RWPE2 (cell line): ENCODE results near the gene OR51E2.

ENCODE experiments used
- ATAC-seq: fragments of 200-7000 bp; cut with Tn5 transposase; 3 replicates; pipeline ENCODE4 v1.9.1; 2021; ENCODE audit warnings: low read depth
- DNase-seq: peaks from one replicate; pipeline ENCODE4 v3.0.0-alpha.2; 2020; ENCODE audit warnings: low spot score
- H3K27ac ChIP-seq: fragments of 450-650 bp; 2 replicates; pipeline ENCODE4 v1.5.1; 2017; ENCODE audit warnings: mild to moderate bottlenecking; ENCODE audit not compliant: poor library complexity, severe bottlenecking
- H3K27me3 ChIP-seq: fragments of 250-450 bp; sonication (Bioruptor Pico); 2 replicates; pipeline ENCODE4 v1.5.1; 2021; ENCODE audit warnings: mild to moderate bottlenecking, moderate library complexity; ENCODE audit not compliant: insufficient read depth, poor library complexity, severe bottlenecking
- H3K36me3 ChIP-seq: fragments of 250-450 bp; sonication (Bioruptor Pico); 2 replicates; pipeline ENCODE4 v1.5.1; 2020; ENCODE audit warnings: low read depth, mild to moderate bottlenecking, moderate library complexity
- H3K4me1 ChIP-seq: fragments of 250-450 bp; sonication (Bioruptor Pico); 2 replicates; pipeline ENCODE4 v1.5.1; 2021; ENCODE audit warnings: mild to moderate bottlenecking, moderate library complexity; ENCODE audit not compliant: insufficient read depth, poor library complexity, severe bottlenecking
- H3K4me3 ChIP-seq: fragments of 250-450 bp; sonication (Bioruptor Pico); 2 replicates; pipeline ENCODE4 v1.5.1; 2021; ENCODE audit warnings: mild to moderate bottlenecking, moderate library complexity; ENCODE audit not compliant: severe bottlenecking
- H3K9me3 ChIP-seq: fragments of 250-450 bp; sonication (Bioruptor Pico); 2 replicates; pipeline ENCODE4 v1.5.1; 2021; ENCODE audit warnings: mild to moderate bottlenecking, moderate library complexity; ENCODE audit not compliant: severe bottlenecking
- TF ChIP-seq, protein P1 (sequence below): fragments of 450-650 bp; IDR thresholded peaks from one replicate; pipeline ENCODE4 v1.5.1; 2017; ENCODE audit warnings: mild to moderate bottlenecking, moderate library complexity; ENCODE audit not compliant: poor library complexity, severe bottlenecking

Gene OR51E2

DNA sequence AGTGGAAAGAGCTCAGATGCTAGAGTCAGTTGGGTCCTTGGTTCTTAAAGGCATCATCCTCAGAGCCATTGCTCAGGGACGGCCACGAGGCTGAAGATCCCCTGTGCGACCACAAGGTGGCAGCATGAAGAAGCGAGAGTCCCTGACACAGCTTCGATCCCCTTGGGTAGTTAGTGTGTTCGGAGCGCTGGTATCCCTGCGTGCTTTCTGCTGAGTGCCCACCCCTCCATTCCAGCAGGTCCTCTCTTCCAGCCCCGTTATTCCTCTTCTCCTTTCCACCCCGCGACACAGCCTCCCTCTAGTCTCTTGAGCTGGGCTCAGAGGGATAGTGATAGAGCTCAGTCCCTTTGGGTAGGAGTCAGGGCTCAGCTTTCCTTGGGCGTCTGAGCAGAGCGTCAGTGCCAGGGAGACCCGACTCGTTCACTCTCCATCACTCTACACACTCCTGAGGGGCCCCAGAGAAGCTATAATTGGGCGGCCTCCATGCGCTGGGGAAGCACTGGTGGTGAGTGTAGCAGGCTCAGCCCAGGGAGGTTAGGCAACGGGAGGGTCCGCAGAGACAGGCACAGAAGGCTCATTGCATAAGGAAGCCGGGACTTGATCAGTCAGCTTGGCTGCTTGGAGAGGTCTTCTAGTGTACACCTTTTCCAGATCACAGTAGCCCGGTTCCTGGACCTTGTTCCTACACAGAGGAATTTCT, 60.5 kb downstream of the OR51E2 start, which contains the start of gene OR51D1:
OR51D1 (plus strand) TSS at position 516 of the 700 bp plus-strand sequence. CDS start 2,314 bp downstream, outside the sequence.
- TF ChIP-seq, protein P1, sequence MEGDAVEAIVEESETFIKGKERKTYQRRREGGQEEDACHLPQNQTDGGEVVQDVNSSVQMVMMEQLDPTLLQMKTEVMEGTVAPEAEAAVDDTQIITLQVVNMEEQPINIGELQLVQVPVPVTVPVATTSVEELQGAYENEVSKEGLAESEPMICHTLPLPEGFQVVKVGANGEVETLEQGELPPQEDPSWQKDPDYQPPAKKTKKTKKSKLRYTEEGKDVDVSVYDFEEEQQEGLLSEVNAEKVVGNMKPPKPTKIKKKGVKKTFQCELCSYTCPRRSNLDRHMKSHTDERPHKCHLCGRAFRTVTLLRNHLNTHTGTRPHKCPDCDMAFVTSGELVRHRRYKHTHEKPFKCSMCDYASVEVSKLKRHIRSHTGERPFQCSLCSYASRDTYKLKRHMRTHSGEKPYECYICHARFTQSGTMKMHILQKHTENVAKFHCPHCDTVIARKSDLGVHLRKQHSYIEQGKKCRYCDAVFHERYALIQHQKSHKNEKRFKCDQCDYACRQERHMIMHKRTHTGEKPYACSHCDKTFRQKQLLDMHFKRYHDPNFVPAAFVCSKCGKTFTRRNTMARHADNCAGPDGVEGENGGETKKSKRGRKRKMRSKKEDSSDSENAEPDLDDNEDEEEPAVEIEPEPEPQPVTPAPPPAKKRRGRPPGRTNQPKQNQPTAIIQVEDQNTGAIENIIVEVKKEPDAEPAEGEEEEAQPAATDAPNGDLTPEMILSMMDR = peak; percentile 81
- no peak within 1 kb of the TSS for H3K4me3 ChIP-seq
- no peak for DNase-seq
- ATAC-seq = peak; percentile 89
- no peak within 1 kb of the TSS for H3K27ac ChIP-seq
- H3K9me3 ChIP-seq = no peaks in the 10 kb centered on the region
- H3K36me3 ChIP-seq = no peaks in the 10 kb centered on the region
- no peaks in the 10 kb centered on the region for H3K27me3 ChIP-seq
- no peaks in the 10 kb centered on the region for H3K4me1 ChIP-seq

DNA sequence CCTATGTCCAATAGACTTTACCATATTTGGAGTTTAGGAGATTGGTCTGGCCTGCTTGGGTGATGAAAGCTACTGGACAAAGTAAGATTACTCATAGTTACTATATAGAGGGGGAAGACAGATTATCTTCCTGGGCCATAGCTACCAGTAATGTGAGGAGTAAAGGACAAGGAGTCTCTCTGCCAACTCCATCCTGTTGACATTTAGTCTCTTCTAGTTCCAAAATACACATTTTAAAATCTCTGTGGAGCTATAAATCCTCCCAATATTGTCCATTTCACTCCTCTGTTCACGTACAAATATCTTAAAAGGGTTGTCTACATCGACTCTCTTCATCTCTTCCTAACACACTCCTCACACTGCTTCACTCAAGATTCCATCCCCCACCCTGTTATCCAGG, 61.5 kb downstream of the OR51E2 start:
- Histone ChIP-seq H3K4me3 (no peak overlapping the region), H3K27me3 (no peaks in the 10 kb centered on the region), H3K4me1 (no peaks in the 10 kb centered on the region), H3K9me3 (no peaks in the 10 kb centered on the region), H3K36me3 (no peaks in the 10 kb centered on the region), H3K27ac (no peak overlapping the region)
- ATAC-seq (no peak), DNase-seq (no peak)
- TF ChIP-seq, protein P1 = no peak
